COLO668 (cell line): ENCODE measurements around the gene CFAP299.
"Not testable (repeated sequence)": the region's sequence is repeated elsewhere in the genome, so short reads cannot be mapped to it uniquely, and the experiment has no call there.

Experiments
- DNase-seq: peaks from one replicate; lab custom pipeline; 2025; ENCODE audit not compliant: unreplicated experiment; lab: John Stamatoyannopoulos, UW

Gene CFAP299

GRCh38 chr4:80705311-80705710, 369.8 kb downstream of the CFAP299 start:
- no peak for DNase-seq

DNA sequence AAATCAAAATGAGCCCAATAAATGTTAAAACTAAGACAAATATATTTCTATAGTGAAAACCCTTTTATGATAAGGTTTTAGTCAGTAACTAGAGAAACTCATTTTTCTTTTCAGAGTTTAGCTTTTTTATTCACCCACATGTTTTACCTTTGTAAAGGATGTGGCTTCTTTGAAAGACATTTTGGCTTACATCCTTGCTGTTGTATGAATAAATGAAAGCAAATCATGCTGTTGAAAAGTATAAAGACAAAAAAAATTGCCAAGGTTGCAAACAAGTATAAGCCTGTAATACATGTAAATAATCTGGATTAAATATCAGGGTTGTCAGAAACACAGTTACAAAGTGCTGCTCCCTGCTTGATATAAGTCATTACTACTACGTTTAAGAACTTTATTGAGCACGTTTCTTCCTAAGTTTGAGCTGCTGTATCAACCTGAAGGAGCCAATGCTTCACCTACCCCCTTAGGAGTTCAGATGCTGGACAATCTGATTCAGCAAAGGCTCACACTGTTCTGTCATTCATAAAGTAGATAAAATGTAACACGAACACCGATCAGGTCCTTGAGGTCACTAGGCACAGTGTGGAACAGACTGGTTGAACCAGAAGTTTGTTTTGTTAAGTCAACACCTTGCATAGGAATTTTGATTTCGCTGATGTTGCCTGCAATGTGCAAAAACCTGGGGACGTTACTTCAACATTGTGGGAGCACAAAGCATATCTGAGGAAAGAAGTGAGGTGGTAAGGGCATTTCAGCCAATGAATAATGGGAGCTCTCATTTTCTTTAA, 373.7 kb downstream of the CFAP299 start:
- no peak for DNase-seq

DNA sequence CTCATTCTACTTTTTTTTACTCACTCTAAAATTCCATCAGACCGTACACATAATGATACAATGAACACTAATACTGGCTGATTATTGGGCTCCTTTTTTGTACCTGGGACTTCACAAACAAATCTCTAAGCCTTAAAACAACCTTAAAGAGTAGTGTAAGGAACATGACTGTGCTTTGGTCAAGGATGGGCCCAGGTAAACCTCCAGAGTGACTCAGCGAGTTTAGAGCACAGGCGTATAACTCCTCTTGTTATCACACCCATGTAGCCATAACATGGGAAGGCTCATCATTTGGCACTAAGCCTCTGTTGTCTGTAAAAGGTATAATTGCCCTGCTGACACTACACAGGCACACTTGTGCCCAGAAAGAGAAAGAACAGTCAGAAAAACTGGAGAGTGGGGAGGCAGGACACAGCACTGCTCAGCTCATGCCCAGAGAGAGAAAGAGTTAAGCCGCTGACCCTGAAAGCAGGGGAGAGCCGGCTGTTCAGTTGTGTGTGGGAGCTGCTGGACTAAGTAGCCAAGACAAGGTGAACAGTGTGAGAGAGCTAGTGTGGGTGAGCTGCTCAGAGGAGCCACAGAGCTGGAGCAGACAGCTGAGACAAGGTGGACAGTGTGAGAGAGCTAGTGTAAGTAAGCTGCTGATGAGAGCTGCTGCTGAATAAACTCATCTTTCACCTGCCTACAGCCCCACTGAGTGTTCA, 375.4 kb downstream of the CFAP299 start:
- DNase-seq, result no peak

GRCh38 chr4:80711956-80712355, 376.4 kb downstream of the CFAP299 start:
- no peak for DNase-seq

GRCh38 chr4:80713409-80713808, 377.9 kb downstream of the CFAP299 start:
- DNase-seq, result peak; percentile 24

- DNase-seq, result no peak
Measured at GRCh38 chr4:80717204-80717603, 381.7 kb downstream of the CFAP299 start.

GRCh38 chr4:80726471-80726870, 390.9 kb downstream of the CFAP299 start:
- no peak for DNase-seq

- DNase-seq, result no peak
Measured at GRCh38 chr4:80730158-80730557, 394.6 kb downstream of the CFAP299 start.

DNA sequence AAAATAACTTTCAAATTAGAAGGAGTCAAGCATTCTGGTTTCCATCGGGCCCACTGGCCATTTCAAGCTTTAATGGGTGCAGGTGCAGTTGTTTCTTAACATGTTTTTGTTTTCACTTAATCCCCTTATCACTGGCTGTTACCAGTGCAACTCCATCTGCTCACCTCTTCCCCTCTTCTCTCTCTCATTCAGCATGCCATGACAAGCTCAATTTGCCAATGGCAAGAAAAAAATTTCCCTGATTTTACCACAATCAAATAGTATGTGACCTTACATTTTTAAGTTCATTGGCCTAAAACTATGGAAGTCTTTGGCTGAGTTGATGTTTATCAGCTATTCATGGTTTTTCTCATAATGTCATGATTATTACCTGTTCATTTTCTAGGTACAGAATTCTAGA, 395.9 kb downstream of the CFAP299 start:
- DNase-seq, result no peak

GRCh38 chr4:80732010-80732409, 396.5 kb downstream of the CFAP299 start:
- no peak for DNase-seq

GRCh38 chr4:80740375-80740774, 404.8 kb downstream of the CFAP299 start:
- no peak for DNase-seq

- DNase-seq, result not testable (repeated sequence)
Measured at GRCh38 chr4:80749558-80749957, 414.0 kb downstream of the CFAP299 start.

- no peak for DNase-seq
Measured at GRCh38 chr4:80751200-80751599, 415.7 kb downstream of the CFAP299 start.

DNA sequence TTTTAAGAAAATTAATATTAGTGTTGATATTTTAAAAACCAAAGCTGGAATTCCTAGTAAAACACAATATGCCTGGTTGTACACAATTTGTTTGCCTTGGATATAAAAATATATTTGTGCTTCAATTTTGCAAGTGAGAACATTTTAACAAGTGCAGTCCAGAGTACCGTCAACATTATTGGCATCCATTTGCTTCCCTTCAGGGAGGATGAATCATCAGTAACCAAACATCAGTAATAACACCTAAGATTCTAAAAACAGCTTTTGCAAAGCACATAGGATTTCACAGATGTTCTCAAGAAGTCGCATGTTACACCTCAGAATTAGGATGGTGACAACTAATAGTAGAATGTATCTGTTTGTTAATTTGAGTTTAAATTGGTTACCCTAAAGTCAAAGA, 432.4 kb downstream of the CFAP299 start:
- DNase-seq, result no peak

DNA sequence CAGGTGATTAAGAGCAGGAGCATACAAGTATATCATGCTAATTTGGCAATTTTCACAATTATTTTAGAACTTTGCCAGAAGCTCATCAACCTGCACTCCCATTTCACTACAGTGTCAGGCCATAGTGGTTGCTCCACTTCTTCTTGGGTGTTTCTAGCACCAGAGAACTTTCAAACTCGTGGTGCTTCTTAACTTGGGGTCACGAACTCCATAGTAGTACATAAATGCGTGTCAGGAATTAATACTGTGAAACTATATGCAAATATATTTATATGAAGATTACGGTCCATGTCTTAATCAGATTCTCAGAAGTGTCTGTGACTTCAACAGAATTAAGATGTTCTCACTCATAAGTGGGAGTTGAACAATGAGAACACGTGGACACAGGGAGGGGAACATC, 440.6 kb downstream of the CFAP299 start:
- no peak for DNase-seq

DNA sequence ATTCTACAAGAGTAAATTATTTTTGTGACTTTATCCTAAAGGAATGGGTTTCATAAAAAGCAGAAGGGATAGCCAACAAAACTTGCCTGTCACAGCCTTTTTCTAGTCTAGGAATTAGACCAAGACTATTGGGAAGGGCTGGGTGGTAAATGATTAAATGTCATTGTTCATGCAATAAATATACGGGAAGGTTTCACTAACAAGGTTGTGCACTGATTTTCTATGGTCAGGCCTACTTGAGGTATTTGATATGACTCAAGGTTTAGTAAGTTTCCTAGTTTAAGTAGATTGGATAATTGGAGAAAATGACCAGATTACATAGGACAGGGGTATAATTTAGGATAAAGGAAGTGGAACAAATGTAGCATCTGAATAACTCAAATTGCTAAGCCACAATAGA, 445.9 kb downstream of the CFAP299 start:
- no peak for DNase-seq

GRCh38 chr4:80787306-80787705, 451.8 kb downstream of the CFAP299 start:
- DNase-seq, result no peak

DNA sequence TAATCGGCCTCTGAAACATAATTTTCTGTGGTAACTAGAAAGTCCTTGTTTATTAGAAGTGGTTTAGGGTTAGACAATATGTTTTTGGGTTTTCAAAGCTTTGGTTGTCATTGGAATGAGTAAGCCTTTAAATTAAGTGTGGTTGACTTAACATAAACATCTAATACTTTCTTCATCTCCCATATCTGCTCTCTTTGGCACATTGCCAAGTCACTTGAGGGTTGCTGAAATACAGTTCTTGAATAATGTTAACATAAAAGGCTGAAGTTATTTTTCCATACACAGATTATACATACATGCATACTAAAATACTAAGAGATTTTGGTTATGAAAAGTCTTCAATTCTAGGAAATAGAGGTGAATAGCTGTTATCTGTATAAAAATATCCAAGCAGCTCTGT, 453.3 kb downstream of the CFAP299 start:
- DNase-seq, result no peak

DNA sequence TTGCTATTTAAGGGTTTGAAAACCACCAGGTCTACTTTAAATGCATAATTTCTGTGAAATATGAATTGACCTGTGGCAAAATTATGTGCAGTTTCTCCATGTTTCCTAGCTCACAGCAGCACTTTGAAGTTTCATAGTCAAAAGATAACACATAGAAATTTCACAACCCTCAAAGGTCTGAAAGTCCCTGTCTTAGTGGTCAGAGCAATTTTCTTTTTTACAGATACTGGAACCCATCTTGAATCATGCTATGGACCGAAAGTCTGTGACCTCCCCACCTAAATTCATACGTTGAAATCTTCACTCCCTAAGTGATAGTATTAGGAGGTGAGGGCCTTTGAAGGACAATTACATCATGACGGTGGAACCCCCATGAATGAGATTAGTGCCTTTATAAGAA, 454.6 kb downstream of the CFAP299 start:
- no peak for DNase-seq

- not testable (repeated sequence) for DNase-seq
Measured at GRCh38 chr4:80793660-80794059, 458.1 kb downstream of the CFAP299 start.

DNA sequence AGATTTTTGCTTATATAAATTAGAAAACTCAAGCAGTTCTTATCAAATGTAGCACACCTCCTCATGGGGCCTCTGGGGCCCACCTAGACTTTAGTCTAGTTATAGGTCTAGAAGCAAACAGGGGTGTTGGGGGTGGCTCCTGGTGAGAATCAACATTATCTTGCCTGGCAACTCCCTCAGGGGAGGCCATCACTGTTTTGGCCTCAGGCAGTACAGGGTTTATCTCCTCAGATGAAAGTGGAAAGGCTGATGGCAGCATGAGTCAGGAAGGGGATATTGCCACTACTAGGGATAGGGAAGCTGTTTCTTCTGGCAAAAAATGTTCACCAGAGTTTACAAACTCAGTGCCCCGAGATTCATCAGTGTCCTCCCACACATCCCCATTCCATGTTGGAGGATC, 462.6 kb downstream of the CFAP299 start:
- DNase-seq, result no peak

DNA sequence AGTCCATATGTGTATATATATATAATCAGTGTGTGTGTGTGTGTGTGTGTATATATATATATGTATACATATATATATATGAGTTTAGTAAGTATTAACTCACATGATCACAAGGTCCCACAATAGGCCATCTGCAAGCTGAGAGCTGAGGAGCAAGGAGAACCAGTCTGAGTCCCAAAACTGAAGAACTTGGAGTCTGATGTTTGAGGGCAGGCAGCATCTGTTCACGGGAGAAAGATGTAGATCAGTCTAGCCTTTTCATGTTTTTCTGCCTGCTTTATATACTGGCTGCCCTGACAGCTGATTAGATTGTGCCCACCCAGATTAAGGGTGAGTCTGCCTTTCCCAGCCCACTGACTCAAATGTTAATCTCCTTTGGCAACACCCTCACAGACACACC, 465.2 kb downstream of the CFAP299 start:
- DNase-seq, result not testable (repeated sequence)

DNA sequence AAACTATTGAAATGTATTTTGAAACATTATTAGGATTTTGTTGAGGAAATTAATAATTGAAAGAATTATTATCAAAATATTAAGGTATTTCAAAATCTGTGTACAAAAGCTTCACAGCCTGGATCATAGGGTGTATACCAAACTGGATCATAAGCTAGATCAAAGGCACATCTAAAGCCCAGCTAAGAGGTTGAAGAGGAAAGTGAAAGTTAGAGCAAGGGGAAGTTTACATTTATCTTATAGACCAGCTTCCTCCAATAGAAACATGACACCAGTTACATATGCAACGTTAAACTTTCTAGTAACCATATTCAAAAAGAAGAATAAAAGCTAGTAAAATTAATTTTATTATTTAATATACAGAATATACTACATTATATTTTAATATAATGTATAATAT, 467.8 kb downstream of the CFAP299 start:
- no peak for DNase-seq
